Chondrocyte (in vitro differentiated cells): ENCODE measurements around the gene STAMBP. TPM values are rescaled to one million over a fixed set of nuclear protein-coding genes. Genes with fewer than 3 reads are reported as not detected.

Source experiments
- DNase-seq: peaks from one replicate; pipeline ENCODE4 v3.0.0; 2021; ENCODE audit warnings: mixed read lengths, low spot score
- H3K27ac Mint-ChIP-seq: one replicate; pipeline ENCODE4 v1.8.0; 2021; ENCODE audit warnings: mild to moderate bottlenecking, moderate library complexity, mixed read lengths; ENCODE audit not compliant: unreplicated experiment
- H3K27me3 Mint-ChIP-seq: 2 replicates; pipeline ENCODE4 v1.8.0; 2021; ENCODE audit warnings: low read depth, mixed read lengths
- H3K36me3 Mint-ChIP-seq: 2 replicates; pipeline ENCODE4 v1.8.0; 2021; ENCODE audit warnings: low read depth, mixed read lengths
- H3K4me1 Mint-ChIP-seq: 2 replicates; pipeline ENCODE4 v1.8.0; 2021; ENCODE audit warnings: low read depth, mild to moderate bottlenecking, mixed read lengths
- H3K4me3 Mint-ChIP-seq: one replicate; pipeline ENCODE4 v1.8.0; 2021; ENCODE audit warnings: mild to moderate bottlenecking, moderate library complexity, mixed read lengths; ENCODE audit not compliant: unreplicated experiment
- H3K9me3 Mint-ChIP-seq: 2 replicates; pipeline ENCODE4 v1.8.0; 2021; ENCODE audit warnings: low read depth, mixed read lengths
- total RNA-seq: library from RNA; stranded (reverse); gene quantifications from 3 replicates; pipeline ENCODE4 v1.2.1, GENCODE V29; 2021
- TF ChIP-seq, protein P1 (sequence below): fragments of 200-600 bp; sonication (generic); IDR thresholded peaks from 2 replicates; pipeline ENCODE4 v1.5.0; 2021; ENCODE audit warnings: antibody characterized with exemption, mild to moderate bottlenecking, moderate library complexity

Gene STAMBP
- total RNA-seq, 1 donor from 2014 or later, result 32.1 TPM

DNA sequence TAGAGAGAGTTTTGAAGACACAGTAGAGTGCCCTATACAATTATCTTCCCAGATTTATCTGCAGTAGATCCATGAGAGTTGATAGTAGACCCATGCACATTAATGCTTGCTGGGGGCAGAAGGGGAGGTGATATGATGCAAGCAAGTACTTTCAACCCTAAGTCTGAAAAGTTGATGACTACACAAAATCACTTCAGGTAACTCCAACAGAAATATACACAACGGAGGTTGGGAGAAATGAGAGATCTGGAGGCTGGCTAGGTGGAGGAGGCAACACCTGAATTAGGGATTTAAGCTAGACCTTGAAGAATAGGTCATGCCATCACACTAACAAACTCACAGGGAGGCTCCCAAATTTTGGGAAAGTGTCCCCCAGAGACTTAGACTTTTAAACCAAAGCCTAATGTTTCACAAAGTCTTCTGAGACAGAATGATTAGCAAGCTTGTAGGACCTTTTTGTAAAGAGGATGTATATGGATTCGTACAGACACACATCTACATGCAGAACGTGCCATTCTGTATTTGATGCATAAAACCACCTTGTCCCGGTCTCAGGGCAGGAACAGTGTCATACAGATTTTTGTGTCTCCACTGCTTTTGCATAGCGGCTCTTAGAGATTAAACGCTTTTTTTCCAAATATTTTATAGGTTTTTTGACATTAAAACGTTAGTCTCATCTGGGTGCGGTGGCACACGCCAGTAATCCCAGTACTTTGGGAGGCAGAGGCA lies 937 bp upstream of the STAMBP start:
- no peak for DNase-seq
- no peak overlapping the region for H3K4me3 Mint-ChIP-seq

GRCh38 chr2:73828389-73828817 lies 358 bp upstream of the STAMBP start:
- H3K36me3 Mint-ChIP-seq, result peaks cover 6% of the 10 kb centered on the region
- TF ChIP-seq, protein P1, sequence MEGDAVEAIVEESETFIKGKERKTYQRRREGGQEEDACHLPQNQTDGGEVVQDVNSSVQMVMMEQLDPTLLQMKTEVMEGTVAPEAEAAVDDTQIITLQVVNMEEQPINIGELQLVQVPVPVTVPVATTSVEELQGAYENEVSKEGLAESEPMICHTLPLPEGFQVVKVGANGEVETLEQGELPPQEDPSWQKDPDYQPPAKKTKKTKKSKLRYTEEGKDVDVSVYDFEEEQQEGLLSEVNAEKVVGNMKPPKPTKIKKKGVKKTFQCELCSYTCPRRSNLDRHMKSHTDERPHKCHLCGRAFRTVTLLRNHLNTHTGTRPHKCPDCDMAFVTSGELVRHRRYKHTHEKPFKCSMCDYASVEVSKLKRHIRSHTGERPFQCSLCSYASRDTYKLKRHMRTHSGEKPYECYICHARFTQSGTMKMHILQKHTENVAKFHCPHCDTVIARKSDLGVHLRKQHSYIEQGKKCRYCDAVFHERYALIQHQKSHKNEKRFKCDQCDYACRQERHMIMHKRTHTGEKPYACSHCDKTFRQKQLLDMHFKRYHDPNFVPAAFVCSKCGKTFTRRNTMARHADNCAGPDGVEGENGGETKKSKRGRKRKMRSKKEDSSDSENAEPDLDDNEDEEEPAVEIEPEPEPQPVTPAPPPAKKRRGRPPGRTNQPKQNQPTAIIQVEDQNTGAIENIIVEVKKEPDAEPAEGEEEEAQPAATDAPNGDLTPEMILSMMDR, result no peak
- H3K4me3 Mint-ChIP-seq, result peak overlapping the region; percentile 97
- DNase-seq, result no peak
- H3K27ac Mint-ChIP-seq, result peak overlapping the region; percentile 99
- H3K9me3 Mint-ChIP-seq, result peaks cover 5% of the 10 kb centered on the region
- H3K4me1 Mint-ChIP-seq, result peaks cover 39% of the 10 kb centered on the region
- H3K27me3 Mint-ChIP-seq, result no peaks in the 10 kb centered on the region

More for the DNA sequence above, 937 bp upstream of the STAMBP start:
- Mint-ChIP-seq H3K9me3 (peaks cover 4% of the 10 kb centered on the region), H3K27me3 (no peaks in the 10 kb centered on the region), H3K4me1 (peaks cover 38% of the 10 kb centered on the region), H3K36me3 (peaks cover 5% of the 10 kb centered on the region), H3K27ac (no peak overlapping the region)
- TF ChIP-seq, protein P1, result no peak

DNA sequence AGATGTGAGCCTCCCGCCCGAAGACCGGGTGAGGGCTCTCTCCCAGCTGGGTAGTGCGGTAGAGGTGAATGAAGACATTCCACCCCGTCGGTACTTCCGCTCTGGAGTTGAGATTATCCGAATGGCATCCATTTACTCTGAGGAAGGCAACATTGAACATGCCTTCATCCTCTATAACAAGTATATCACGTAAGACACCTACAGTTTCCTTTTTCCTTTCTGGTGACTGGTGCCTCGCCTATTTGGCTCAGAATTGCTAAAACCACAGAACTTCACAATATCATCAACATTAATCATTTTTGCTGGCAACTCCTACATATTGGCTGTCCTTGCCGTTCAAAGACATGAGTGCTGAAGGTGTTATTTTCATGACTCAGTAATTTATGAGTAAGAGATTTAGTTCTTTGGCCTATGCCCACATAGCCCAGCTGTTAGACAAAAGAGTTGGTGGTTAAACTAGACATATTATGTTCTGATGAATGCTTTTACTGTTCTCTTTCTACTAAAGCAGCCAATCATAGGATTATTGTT lies 2.2 kb downstream of the STAMBP start:
- H3K9me3 Mint-ChIP-seq, result peaks cover 5% of the 10 kb centered on the region
- no peak for DNase-seq
- H3K4me3 Mint-ChIP-seq, result peak overlapping the region; percentile 24

DNA sequence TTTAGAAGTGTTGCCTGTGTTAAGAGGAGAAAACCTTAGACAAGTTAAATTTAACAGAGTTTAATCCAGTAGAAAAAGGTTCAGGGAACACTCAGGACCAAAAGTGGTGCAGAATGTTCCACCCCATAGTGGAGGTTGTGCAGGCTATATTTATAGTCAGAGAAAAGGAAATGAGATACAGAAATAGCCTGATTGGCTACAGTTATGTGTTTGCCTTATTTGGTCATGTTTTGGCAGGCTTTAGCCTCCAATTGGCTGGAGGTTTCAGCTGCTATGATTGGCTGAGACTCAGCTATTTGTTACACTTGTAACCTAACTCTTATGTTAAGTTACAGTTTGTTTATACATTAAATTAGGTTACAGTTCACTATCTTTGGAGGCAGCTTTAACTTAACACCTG lies 4.2 kb downstream of the STAMBP start:
- Mint-ChIP-seq H3K27ac (no peak overlapping the region), H3K4me1 (peaks cover 34% of the 10 kb centered on the region), H3K27me3 (no peaks in the 10 kb centered on the region), H3K4me3 (no peak overlapping the region), H3K36me3 (peaks cover 13% of the 10 kb centered on the region), H3K9me3 (peaks cover 5% of the 10 kb centered on the region)
- TF ChIP-seq, protein P1, result no peak
- no peak for DNase-seq

More for the DNA sequence above, 2.2 kb downstream of the STAMBP start:
- Mint-ChIP-seq H3K4me1 (peaks cover 32% of the 10 kb centered on the region), H3K36me3 (peaks cover 13% of the 10 kb centered on the region), H3K27ac (peak overlapping the region; percentile 75), H3K27me3 (no peaks in the 10 kb centered on the region)
- TF ChIP-seq, protein P1, result no peak

DNA sequence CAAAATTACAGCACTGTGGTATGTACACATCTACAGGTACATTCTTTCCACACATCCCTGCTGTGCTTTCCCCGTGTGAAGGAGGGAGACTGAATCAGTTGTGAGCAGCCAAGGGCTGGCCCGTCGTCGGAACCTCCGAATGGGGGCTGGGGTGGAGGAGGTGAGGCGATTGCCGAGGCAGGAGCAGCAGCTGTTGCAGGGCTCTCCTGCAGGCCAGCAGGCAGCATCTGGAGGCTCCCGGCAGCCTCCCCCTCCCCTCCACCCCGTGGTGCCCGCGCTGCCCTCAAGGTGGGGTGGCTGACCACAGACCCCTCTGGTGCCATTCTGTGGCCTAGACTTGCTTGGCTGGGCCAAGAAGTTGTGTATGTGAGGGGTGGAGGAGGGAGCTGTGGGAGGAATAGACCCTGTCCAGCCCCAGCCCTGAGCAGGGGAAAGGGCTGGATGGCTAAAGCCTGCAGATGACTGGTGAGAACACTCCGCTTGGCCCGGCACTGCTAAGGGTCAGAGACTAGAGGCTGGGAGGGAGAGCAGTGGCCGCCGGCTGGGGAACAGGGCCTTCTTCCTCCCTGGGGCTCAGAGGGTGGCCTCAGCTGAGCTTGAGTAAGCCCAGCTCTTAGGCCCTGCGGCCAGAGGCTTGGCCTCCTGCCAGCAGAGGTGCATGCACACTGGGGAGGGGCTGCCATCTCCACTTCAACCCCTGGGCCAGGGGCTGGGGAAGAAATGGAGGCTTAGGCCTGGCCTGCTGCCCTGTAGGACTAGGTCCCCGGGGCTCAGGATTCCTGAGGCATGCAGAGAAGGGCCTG lies 7.6 kb downstream of the STAMBP start:
- TF ChIP-seq, protein P1, result no peak
- Mint-ChIP-seq H3K4me1 (peaks cover 30% of the 10 kb centered on the region), H3K27me3 (no peaks in the 10 kb centered on the region), H3K36me3 (peaks cover 17% of the 10 kb centered on the region), H3K9me3 (peaks cover 5% of the 10 kb centered on the region), H3K27ac (no peak overlapping the region), H3K4me3 (no peak overlapping the region)
- no peak for DNase-seq
